Activated CD8-positive, alpha-beta T cell treated with anti-CD3 and anti-CD28 coated beads for 36 hours (primary cell): Measurements from ENCODE around the gene C22orf42. TPM values are rescaled to one million over a fixed set of nuclear protein-coding genes. Genes with fewer than 3 reads are reported as not detected.

ENCODE experiments used
- ATAC-seq: fragments of 200-7000 bp; cut with Tn5 transposase; one replicate; pipeline ENCODE4 v1.10.0; 2021; ENCODE audit warnings: mild to moderate bottlenecking, moderate library complexity
- CTCF ChIA-PET: fragments of 350-600 bp; sonication (Branson Sonifier 250); formaldehyde crosslinking; loops from one replicate; lab custom pipeline; 2021; ENCODE audit warnings: antibody characterized with exemption; lab: Charles Lee
- POLR2A ChIA-PET: fragments of 350-600 bp; sonication (Branson Sonifier 250); formaldehyde crosslinking; loops from one replicate; lab custom pipeline; 2021; ENCODE audit warnings: antibody characterized with exemption; lab: Charles Lee
- DNase-seq: peaks from one replicate; pipeline ENCODE4 v3.0.0-alpha.2; 2020
- H3K27ac Mint-ChIP-seq: one replicate; pipeline ENCODE4 v1.8.0; 2021; ENCODE audit warnings: mild to moderate bottlenecking, mixed read lengths
- H3K27me3 Mint-ChIP-seq: one replicate; pipeline ENCODE4 v1.8.0; 2021; ENCODE audit warnings: mixed read lengths
- H3K36me3 Mint-ChIP-seq: one replicate; pipeline ENCODE4 v1.8.0; 2021; ENCODE audit warnings: low read depth, mixed read lengths
- H3K4me1 Mint-ChIP-seq: one replicate; pipeline ENCODE4 v1.8.0; 2021; ENCODE audit warnings: low read depth, mixed read lengths
- H3K4me3 Mint-ChIP-seq: one replicate; pipeline ENCODE4 v1.8.0; 2021; ENCODE audit warnings: mild to moderate bottlenecking, moderate library complexity, mixed read lengths
- H3K9me3 Mint-ChIP-seq: one replicate; pipeline ENCODE4 v1.8.0; 2021; ENCODE audit warnings: mixed read lengths
- intact Hi-C: fragments of 100-400 bp; cut with micrococcal nuclease; formaldehyde crosslinking; loops from one replicate; pipeline ENCODE4 v1.10.0; 2022
- total RNA-seq, 2 experiments: library from RNA; stranded (reverse); gene quantifications; one replicate each; pipeline ENCODE4 v1.2.3, GENCODE V29; 2021
- TF ChIP-seq, protein P1 (sequence below): fragments of 200-600 bp; IDR thresholded peaks from one replicate; pipeline ENCODE4 v1.8.0; 2022; ENCODE audit warnings: antibody characterized with exemption, mild to moderate bottlenecking

Gene C22orf42
- total RNA-seq, 2 experiments from 2014 or later: not detected

- TF ChIP-seq, protein P1, sequence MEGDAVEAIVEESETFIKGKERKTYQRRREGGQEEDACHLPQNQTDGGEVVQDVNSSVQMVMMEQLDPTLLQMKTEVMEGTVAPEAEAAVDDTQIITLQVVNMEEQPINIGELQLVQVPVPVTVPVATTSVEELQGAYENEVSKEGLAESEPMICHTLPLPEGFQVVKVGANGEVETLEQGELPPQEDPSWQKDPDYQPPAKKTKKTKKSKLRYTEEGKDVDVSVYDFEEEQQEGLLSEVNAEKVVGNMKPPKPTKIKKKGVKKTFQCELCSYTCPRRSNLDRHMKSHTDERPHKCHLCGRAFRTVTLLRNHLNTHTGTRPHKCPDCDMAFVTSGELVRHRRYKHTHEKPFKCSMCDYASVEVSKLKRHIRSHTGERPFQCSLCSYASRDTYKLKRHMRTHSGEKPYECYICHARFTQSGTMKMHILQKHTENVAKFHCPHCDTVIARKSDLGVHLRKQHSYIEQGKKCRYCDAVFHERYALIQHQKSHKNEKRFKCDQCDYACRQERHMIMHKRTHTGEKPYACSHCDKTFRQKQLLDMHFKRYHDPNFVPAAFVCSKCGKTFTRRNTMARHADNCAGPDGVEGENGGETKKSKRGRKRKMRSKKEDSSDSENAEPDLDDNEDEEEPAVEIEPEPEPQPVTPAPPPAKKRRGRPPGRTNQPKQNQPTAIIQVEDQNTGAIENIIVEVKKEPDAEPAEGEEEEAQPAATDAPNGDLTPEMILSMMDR: no peak
- CTCF ChIA-PET: interaction anchor here (1.4 kb wide), 1 partner anchor 367 kb away, joined by 4 read pairs; no protein-coding TSS in a partner anchor
- POLR2A ChIA-PET: interaction anchor here (0.7 kb wide), 1 partner anchor 368 kb away, joined by 3 read pairs; no protein-coding TSS in a partner anchor
- ATAC-seq (no peak), DNase-seq (peak; percentile 28)
- no peak overlapping the region for H3K27ac Mint-ChIP-seq
- no peak overlapping the region for H3K4me3 Mint-ChIP-seq
- no peaks in the 10 kb centered on the region for H3K4me1 Mint-ChIP-seq
- peaks cover 19% of the 10 kb centered on the region for H3K27me3 Mint-ChIP-seq
- H3K36me3 Mint-ChIP-seq: no peaks in the 10 kb centered on the region
- intact Hi-C loops: loop anchor here (10.0 kb wide), 1 partner anchor 158 kb away; no protein-coding TSS in a partner anchor
- no peaks in the 10 kb centered on the region for H3K9me3 Mint-ChIP-seq
Measured at GRCh38 chr22:32106930-32107329, 52.2 kb downstream of the C22orf42 start.

DNA sequence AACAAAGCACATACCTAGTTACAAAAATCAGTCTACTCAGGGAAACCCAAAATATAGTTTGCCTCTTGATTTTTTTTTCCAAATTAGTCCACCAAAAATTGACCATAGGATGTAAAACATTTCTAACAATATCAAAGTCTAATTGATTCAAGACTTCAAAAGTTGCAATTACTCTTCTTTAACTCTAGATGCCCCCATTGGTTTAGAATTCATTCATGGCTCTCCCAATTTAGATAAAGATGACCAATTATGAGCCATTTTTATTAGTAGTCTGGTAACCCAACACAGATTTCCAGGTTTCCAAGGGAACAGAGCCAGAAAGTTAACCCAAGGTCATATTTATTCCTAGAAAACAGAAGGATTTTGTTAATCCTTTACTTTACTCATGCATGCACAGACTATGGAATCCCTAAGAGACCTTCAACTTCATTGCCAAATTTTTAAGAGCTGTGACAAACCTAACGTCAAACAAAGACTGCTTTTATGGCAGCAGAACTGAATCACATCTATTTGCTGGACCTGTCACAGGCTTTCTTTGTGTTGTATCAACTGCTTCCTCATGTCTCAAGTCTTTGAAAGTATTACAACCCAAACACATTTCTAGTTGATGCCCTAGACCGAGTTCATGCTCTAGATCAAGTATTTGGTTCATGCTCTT, 55.3 kb downstream of the C22orf42 start:
- CTCF ChIA-PET: interaction anchor here (0.6 to 2.1 kb wide), 9 partner anchors 22 to 414 kb away, joined by 3 to 18 read pairs (median 4); no protein-coding TSS in a partner anchor
- POLR2A ChIA-PET: no interaction called here
- Mint-ChIP-seq H3K4me1 (no peaks in the 10 kb centered on the region), H3K4me3 (no peak overlapping the region), H3K36me3 (no peaks in the 10 kb centered on the region), H3K9me3 (no peaks in the 10 kb centered on the region), H3K27me3 (peaks cover 12% of the 10 kb centered on the region), H3K27ac (no peak overlapping the region)
- intact Hi-C loops: loop anchor here (10.0 kb wide), 1 partner anchor 161 kb away; no protein-coding TSS in a partner anchor
- ATAC-seq (no peak), DNase-seq (no peak)
- TF ChIP-seq, protein P1: peak; percentile 55

- intact Hi-C loops: loop anchor here (10.0 kb wide), 1 partner anchor 164 kb away; no protein-coding TSS in a partner anchor
Measured at GRCh38 chr22:32100711-32101110, 58.4 kb downstream of the C22orf42 start.

More at GRCh38 chr22:32100711-32101110, 58.4 kb downstream of the C22orf42 start:
- Mint-ChIP-seq H3K9me3 (no peaks in the 10 kb centered on the region), H3K27ac (no peak overlapping the region), H3K4me1 (no peaks in the 10 kb centered on the region), H3K36me3 (no peaks in the 10 kb centered on the region), H3K4me3 (no peak overlapping the region), H3K27me3 (peaks cover 4% of the 10 kb centered on the region)
- POLR2A ChIA-PET: no interaction called here
- no peak for DNase-seq
- TF ChIP-seq, protein P1: no peak
- CTCF ChIA-PET: interaction anchor here (0.6 to 1.2 kb wide), 2 partner anchors 10 to 130 kb away, joined by 3 to 5 read pairs; no protein-coding TSS in a partner anchor
- no peak for ATAC-seq

Other genes starting within 250 kb of the C22orf42 start
- gene YWHAH, start 214.8 kb downstream of the C22orf42 start, total RNA-seq: 100 to 1,000 TPM; 123 to 126 TPM
- not detected for gene SLC5A1, start 116.0 kb downstream of the C22orf42 start, total RNA-seq
- not detected for gene RFPL2, start 45.8 kb upstream of the C22orf42 start, total RNA-seq
- not detected for gene SLC5A4, start 96.0 kb upstream of the C22orf42 start, total RNA-seq
- not detected for gene RFPL3, start 198.6 kb upstream of the C22orf42 start, total RNA-seq